SK-N-SH (cell line): ENCODE data around the gene TUFM. TPM values are rescaled to one million over a fixed set of nuclear protein-coding genes. Genes with fewer than 3 reads are reported as not detected.
A peak's percentile ranks its signal among the peaks of the same experiment; 100 is the strongest.

ENCODE experiments used
- CTCF ChIA-PET: fragments of 300-600, 350-600 bp; formaldehyde crosslinking; extraction: SDS; loops from one replicate; lab custom pipeline; 2021; lab: Yijun Ruan, JAX
- POLR2A ChIA-PET: fragments of 350-600 bp; sonication (Branson Sonifier 250); formaldehyde crosslinking; extraction: SDS; loops from one replicate; lab custom pipeline; 2020; ENCODE audit warnings: antibody characterized with exemption, inconsistent platforms; lab: Yijun Ruan, JAX
- DNase-seq: peaks from one replicate; pipeline ENCODE4 v3.0.0; 2012
- H2AFZ ChIP-seq: fragments of 200-600 bp; sonication (generic); 2 replicates; pipeline ENCODE4 v1.8.1; 2016; ENCODE audit warnings: antibody characterized with exemption, mild to moderate bottlenecking, low read depth
- H3F3A ChIP-seq: fragments of 200-600 bp; sonication (generic); replicated peaks from 2 replicates; pipeline ENCODE3; 2016; ENCODE audit warnings: antibody characterized with exemption, mild to moderate bottlenecking; ENCODE audit not compliant: insufficient read depth
- H3K27ac ChIP-seq, 2 experiments: fragments of 200-500 bp in 1 of 2; fragments of 200-600 bp in 1 of 2; sonication (Bioruptor generic) in 1 of 2; sonication (generic), shearing (Covaris generic) in 1 of 2; 2 replicates each; pipeline versions ENCODE4 v1.5.1 to v1.6.1; 2014 to 2016; ENCODE audit warnings: low read depth in 2 of 2, inconsistent platforms in 1 of 2, low read length in 1 of 2, mild to moderate bottlenecking in 1 of 2, mixed read lengths in 1 of 2
- H3K27me3 ChIP-seq: fragments of 200-600 bp; sonication (generic), shearing (Covaris generic); 2 replicates; pipeline ENCODE4 v1.6.1; 2016; ENCODE audit warnings: mixed run types; ENCODE audit not compliant: insufficient read depth
- H3K36me3 ChIP-seq, 2 experiments: fragments of 200-500 bp in 1 of 2; fragments of 200-600 bp in 1 of 2; sonication (Bioruptor generic) in 1 of 2; sonication (generic) in 1 of 2; replicated peaks in 1 of 2; 2 replicates each; pipeline versions ENCODE3 to v1.5.1; 2014 to 2016; ENCODE audit warnings: low read length in 1 of 2, mild to moderate bottlenecking in 1 of 2; ENCODE audit not compliant: insufficient read depth in 2 of 2, control insufficient read depth in 1 of 2
- H3K4me1 ChIP-seq, 2 experiments: fragments of 200-500 bp in 1 of 2; fragments of 200-600 bp in 1 of 2; sonication (Bioruptor generic) in 1 of 2; sonication (generic), shearing (Covaris generic) in 1 of 2; 2 replicates each; pipeline versions ENCODE4 v1.5.1 to v1.6.1; 2014 to 2016; ENCODE audit warnings: low read depth in 1 of 2, low read length in 1 of 2, mixed run types in 1 of 2; ENCODE audit not compliant: insufficient read depth in 2 of 2, control insufficient read depth in 1 of 2
- H3K4me2 ChIP-seq: fragments of 200-600 bp; sonication (generic), shearing (Covaris generic); 2 replicates; pipeline ENCODE4 v1.6.1; 2017; ENCODE audit warnings: mixed run types
- H3K4me3 ChIP-seq, 2 experiments: fragments of 200-500 bp in 1 of 2; fragments of 200-600 bp in 1 of 2; sonication (Bioruptor generic) in 1 of 2; sonication (generic), shearing (Covaris generic) in 1 of 2; 2 replicates each; pipeline versions ENCODE4 v1.5.1 to v1.8.1; 2014 to 2016; ENCODE audit warnings: low read depth in 2 of 2, inconsistent platforms in 1 of 2, low read length in 1 of 2, mild to moderate bottlenecking in 1 of 2, mixed read lengths in 1 of 2, moderate library complexity in 1 of 2
- H3K79me2 ChIP-seq: fragments of 200-600 bp; sonication (generic); 2 replicates; pipeline ENCODE4 v1.8.1; 2017; ENCODE audit warnings: mild to moderate bottlenecking; ENCODE audit not compliant: insufficient read depth
- H3K9ac ChIP-seq: fragments of 200-600 bp; sonication (generic); 2 replicates; pipeline ENCODE4 v1.6.1; 2017; ENCODE audit warnings: mixed run types
- H3K9me2 ChIP-seq: fragments of 200-600 bp; sonication (generic); 2 replicates; pipeline ENCODE4 v1.6.1; 2017; ENCODE audit warnings: mixed run types
- H3K9me3 ChIP-seq: fragments of 200-600 bp; sonication (generic); 2 replicates; pipeline ENCODE4 v1.6.1; 2017; ENCODE audit warnings: mixed run types, mild to moderate bottlenecking, moderate library complexity
- H4K20me1 ChIP-seq: fragments of 200-600 bp; sonication (generic); 2 replicates; pipeline ENCODE4 v1.6.1; 2017; ENCODE audit warnings: mild to moderate bottlenecking, mixed run types; ENCODE audit not compliant: insufficient read depth
- GABPA ChIP-seq: IDR thresholded peaks from 2 replicates; pipeline ENCODE4 v1.4.0; 2012; ENCODE audit warnings: low read depth, mild to moderate bottlenecking
- JUND ChIP-seq: IDR thresholded peaks from 2 replicates; pipeline ENCODE4 v1.4.0; 2012
- MXI1 ChIP-seq: IDR thresholded peaks from 2 replicates; pipeline ENCODE4 v1.6.1; 2012; ENCODE audit warnings: mild to moderate bottlenecking, low read depth, low read length, improper control_type of control experiment
- RFX5 ChIP-seq: IDR thresholded peaks from 2 replicates; pipeline ENCODE4 v1.6.1; 2012; ENCODE audit warnings: mild to moderate bottlenecking, improper control_type of control experiment, low read length
- RXRA ChIP-seq: IDR thresholded peaks from 2 replicates; pipeline ENCODE4 v1.4.0; 2012; ENCODE audit warnings: low read depth, mild to moderate bottlenecking, borderline replicate concordance
- TEAD4 ChIP-seq: IDR thresholded peaks from 2 replicates; pipeline ENCODE4 v1.4.0; 2012; ENCODE audit warnings: mild to moderate bottlenecking, borderline replicate concordance; ENCODE audit not compliant: insufficient read depth
- WGBS: methylation state at CpG from one replicate; pipeline ENCODE4 v1.1.6; 2017; ENCODE audit warnings: low lambda C conversion rate; 5-methylcytosine and 5-hydroxymethylcytosine counted together
- polyA plus RNA-seq, 3 experiments: library from polyadenylated mRNA; depleted of rRNA; stranded (reverse); fragments of >200 nt; gene quantifications; 2 replicates each; pipeline ENCODE4 v1.2.3, GENCODE V29; 2012
- TF ChIP-seq, protein P1 (sequence below): fragments of 150-350 bp; IDR thresholded peaks from 2 replicates; pipeline ENCODE4 v1.6.1; 2017; ENCODE audit warnings: antibody characterized with exemption, low read length, low read depth, borderline replicate concordance
- TF ChIP-seq, protein P2 (sequence below): IDR thresholded peaks from 2 replicates; pipeline ENCODE4; 2012
- TF ChIP-seq, protein P3 (sequence below): IDR thresholded peaks from 2 replicates; pipeline ENCODE4 v1.4.0; 2012; ENCODE audit warnings: low read depth

The TUFM gene
- polyA plus RNA-seq, 1 of the 3 experiments (the other 2 are of a cell fraction) = 358 TPM

DNA sequence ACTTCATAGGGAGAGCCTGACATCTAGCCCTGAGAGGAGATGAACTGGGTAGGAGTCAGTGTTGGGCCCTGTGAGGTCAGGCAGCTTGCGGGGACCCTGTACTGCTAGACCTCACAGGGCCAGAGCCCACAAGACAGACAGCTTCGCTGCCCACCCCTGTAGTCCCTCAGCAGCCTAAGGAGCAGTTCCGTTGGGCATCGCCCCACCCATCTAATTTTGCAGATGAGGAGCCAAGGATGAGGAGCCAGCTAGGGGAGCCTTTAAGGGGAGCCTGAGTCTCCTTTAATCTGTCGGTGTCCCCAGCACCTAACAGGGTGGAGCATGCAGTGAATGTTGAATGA lies 755 bp upstream of the TUFM start:
- POLR2A ChIA-PET = interaction anchor here (0.9 to 4.0 kb wide), 8 partner anchors 9 to 104 kb away, joined by 3 to 57 read pairs (median 6); partner anchors contain the start of genes ATXN2L, NFATC2IP and SH2B1
- no peaks in the 10 kb centered on the region for H3K27me3 ChIP-seq
- peaks cover 13% of the 10 kb centered on the region for H3F3A ChIP-seq
- peak overlapping the region; percentile 86 for H2AFZ ChIP-seq
- H3K4me2 ChIP-seq = peak overlapping the region; percentile 89
- H3K9me2 ChIP-seq = no peaks in the 10 kb centered on the region
- peaks cover 68% of the 10 kb centered on the region for H3K79me2 ChIP-seq
- peak overlapping the region; percentile 91 to 94 for H3K4me3 ChIP-seq
- CTCF ChIA-PET = interaction anchor here (0.6 to 3.0 kb wide), 10 partner anchors 10 to 117 kb away, joined by 3 to 35 read pairs (median 4); partner anchors contain the start of genes ATXN2L and SH2B1
- no peaks in the 10 kb centered on the region for H4K20me1 ChIP-seq
- H3K4me1 ChIP-seq = peaks cover 7 to 14% of the 10 kb centered on the region in 2 experiments; a peak in 1 of 4 replicates
- TF ChIP-seq, protein P1, sequence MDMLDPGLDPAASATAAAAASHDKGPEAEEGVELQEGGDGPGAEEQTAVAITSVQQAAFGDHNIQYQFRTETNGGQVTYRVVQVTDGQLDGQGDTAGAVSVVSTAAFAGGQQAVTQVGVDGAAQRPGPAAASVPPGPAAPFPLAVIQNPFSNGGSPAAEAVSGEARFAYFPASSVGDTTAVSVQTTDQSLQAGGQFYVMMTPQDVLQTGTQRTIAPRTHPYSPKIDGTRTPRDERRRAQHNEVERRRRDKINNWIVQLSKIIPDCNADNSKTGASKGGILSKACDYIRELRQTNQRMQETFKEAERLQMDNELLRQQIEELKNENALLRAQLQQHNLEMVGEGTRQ = no peak
- TF ChIP-seq, protein P2, sequence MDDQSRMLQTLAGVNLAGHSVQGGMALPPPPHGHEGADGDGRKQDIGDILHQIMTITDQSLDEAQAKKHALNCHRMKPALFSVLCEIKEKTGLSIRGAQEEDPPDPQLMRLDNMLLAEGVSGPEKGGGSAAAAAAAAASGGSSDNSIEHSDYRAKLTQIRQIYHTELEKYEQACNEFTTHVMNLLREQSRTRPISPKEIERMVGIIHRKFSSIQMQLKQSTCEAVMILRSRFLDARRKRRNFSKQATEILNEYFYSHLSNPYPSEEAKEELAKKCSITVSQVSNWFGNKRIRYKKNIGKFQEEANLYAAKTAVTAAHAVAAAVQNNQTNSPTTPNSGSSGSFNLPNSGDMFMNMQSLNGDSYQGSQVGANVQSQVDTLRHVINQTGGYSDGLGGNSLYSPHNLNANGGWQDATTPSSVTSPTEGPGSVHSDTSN = 0 out of 2 replicates have a peak, but pooled peaks have one; percentile 27
- no peak for TF ChIP-seq GABPA
- TF ChIP-seq JUND = no peak
- no peak for TF ChIP-seq RFX5
- TF ChIP-seq, protein P3, sequence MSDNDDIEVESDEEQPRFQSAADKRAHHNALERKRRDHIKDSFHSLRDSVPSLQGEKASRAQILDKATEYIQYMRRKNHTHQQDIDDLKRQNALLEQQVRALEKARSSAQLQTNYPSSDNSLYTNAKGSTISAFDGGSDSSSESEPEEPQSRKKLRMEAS = no peak
- TF ChIP-seq, all 33 proteins: peak for 1
- H3K36me3 ChIP-seq = peaks cover 20 to 26% of the 10 kb centered on the region in 2 experiments
- DNase-seq = no peak
- H3K9ac ChIP-seq = peak overlapping the region; percentile 80
- 0% methylated on average over 3 of the region's 5 CpGs for WGBS
- no peaks in the 10 kb centered on the region for H3K9me3 ChIP-seq
- H3K27ac ChIP-seq = peak overlapping the region; percentile 51 to 65; a peak in 2 of 4 replicates

DNA sequence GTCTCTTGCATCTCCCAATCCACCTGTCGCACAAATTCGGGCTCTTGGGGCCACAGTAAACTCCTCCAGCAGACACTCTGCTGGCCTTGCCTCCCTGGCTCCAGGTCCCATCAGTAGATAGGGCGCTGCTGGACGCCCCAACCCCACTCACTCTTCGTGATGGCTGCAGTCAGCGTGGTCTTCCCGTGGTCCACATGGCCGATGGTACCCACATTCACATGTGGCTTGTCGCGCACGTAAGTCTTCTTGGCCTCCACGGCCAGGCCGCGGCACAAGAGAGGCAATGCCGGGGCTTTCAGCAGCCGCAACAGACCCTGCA lies 428 bp downstream of the TUFM start:
- Histone ChIP-seq H4K20me1 (no peaks in the 10 kb centered on the region), H3K27ac (peak overlapping the region; percentile 63 to 80), H3K4me1 (peaks cover 7 to 14% of the 10 kb centered on the region in 2 experiments; a peak in 1 of 4 replicates), H3F3A (peaks cover 23% of the 10 kb centered on the region), H3K9me3 (no peaks in the 10 kb centered on the region), H3K4me3 (peak overlapping the region; percentile 91 to 94), H3K36me3 (peaks cover 21 to 26% of the 10 kb centered on the region in 2 experiments), H3K4me2 (peak overlapping the region; percentile 95), H2AFZ (peak overlapping the region; percentile 76)
- CTCF ChIA-PET = interaction anchor here (1.0 to 3.0 kb wide), 9 partner anchors 9 to 118 kb away, joined by 3 to 35 read pairs (median 5); partner anchors contain the start of genes ATXN2L and SH2B1
- TF ChIP-seq RXRA (no peak), TEAD4 (no peak), MXI1 (0 out of 2 replicates have a peak, but pooled peaks have one; percentile 53)
- TF ChIP-seq, protein P3 = no peak
- TF ChIP-seq, all 33 proteins: peak for 1
- no peaks in the 10 kb centered on the region for H3K27me3 ChIP-seq
- no peak for DNase-seq
- POLR2A ChIA-PET = interaction anchor here (0.7 to 4.0 kb wide), 10 partner anchors 8 to 105 kb away, joined by 3 to 57 read pairs (median 6); partner anchors contain the start of genes ATXN2L, NFATC2IP and SH2B1
- WGBS = 3% methylated on average over 14 of the region's 16 CpGs
- H3K79me2 ChIP-seq = peaks cover 70% of the 10 kb centered on the region
- no peaks in the 10 kb centered on the region for H3K9me2 ChIP-seq
- peak overlapping the region; percentile 95 for H3K9ac ChIP-seq
